VCaP (cell line): ENCODE data around the gene TMEM266.
A peak's percentile ranks its signal among the peaks of the same experiment; 100 is the strongest.

Source experiments
- H3K27ac ChIP-seq: fragments of 450-650 bp; 2 replicates; pipeline ENCODE4 v1.5.1; 2017
- TF ChIP-seq, protein P1 (sequence below): fragments of 450-650 bp; conservative IDR thresholded peaks from 2 replicates; pipeline ENCODE4 v1.5.1; 2017; ENCODE audit warnings: mild to moderate bottlenecking, moderate library complexity

TMEM266 gene

DNA sequence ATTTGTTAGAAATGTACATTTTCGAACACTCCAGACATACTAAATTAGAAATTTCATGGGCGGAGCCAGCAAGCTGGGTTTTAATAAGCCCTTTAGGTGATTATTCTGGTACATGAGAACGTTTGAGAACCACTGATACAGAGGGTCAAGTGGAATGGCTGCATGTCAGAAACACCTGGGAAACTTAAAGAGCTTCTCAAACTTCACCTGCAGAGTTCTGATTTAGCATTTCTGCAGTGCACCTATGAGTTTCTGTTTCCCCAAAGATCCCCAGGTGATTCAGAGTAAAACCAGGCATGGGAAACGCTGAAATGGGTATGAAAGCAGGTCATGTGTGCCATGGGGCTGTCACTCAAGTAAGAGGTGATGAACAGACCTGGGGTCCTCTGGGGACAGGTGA, 68.1 kb downstream of the TMEM266 start:
- no peak overlapping the region for H3K27ac ChIP-seq
- TF ChIP-seq, protein P1, sequence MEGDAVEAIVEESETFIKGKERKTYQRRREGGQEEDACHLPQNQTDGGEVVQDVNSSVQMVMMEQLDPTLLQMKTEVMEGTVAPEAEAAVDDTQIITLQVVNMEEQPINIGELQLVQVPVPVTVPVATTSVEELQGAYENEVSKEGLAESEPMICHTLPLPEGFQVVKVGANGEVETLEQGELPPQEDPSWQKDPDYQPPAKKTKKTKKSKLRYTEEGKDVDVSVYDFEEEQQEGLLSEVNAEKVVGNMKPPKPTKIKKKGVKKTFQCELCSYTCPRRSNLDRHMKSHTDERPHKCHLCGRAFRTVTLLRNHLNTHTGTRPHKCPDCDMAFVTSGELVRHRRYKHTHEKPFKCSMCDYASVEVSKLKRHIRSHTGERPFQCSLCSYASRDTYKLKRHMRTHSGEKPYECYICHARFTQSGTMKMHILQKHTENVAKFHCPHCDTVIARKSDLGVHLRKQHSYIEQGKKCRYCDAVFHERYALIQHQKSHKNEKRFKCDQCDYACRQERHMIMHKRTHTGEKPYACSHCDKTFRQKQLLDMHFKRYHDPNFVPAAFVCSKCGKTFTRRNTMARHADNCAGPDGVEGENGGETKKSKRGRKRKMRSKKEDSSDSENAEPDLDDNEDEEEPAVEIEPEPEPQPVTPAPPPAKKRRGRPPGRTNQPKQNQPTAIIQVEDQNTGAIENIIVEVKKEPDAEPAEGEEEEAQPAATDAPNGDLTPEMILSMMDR, result no peak

DNA sequence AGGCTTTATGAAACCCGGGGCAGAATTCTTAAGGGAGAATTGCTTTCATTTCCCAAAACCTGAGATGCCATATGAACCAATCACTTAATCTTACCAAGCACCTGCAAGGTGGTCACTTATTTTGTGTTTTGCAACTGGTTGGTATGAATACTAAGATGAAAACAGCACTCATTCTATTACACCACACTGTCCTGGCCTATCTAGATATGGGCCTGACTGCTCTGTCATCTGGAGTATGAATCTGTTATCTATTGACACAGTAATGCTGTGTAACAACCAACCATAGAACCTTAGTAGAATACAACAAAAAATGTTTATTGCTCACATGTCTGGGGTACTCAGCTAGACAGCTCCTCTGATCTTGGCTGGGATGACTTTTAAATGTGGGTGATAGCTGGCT, 74.8 kb downstream of the TMEM266 start:
- TF ChIP-seq, protein P1, result no peak
- no peak overlapping the region for H3K27ac ChIP-seq

DNA sequence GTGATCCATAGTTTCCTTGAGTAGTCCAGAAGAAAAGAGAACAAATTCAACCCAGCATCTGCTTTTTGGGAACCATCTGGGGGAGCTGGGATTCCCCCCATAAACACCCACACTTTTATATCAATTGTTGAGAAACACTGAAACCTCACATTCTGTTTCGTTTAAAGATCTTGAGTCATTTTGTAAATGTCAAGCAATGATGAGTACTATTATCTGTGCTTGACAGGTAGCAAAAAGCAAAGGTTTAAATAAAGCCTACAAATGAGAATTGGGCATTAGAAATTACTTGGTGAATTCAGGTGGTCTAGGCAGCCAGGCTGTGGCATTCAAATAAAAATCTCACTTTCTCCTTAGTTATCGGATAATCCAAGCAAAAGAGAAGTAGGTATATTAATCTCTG, 75.7 kb downstream of the TMEM266 start:
- TF ChIP-seq, protein P1, result no peak
- H3K27ac ChIP-seq, result no peak overlapping the region

DNA sequence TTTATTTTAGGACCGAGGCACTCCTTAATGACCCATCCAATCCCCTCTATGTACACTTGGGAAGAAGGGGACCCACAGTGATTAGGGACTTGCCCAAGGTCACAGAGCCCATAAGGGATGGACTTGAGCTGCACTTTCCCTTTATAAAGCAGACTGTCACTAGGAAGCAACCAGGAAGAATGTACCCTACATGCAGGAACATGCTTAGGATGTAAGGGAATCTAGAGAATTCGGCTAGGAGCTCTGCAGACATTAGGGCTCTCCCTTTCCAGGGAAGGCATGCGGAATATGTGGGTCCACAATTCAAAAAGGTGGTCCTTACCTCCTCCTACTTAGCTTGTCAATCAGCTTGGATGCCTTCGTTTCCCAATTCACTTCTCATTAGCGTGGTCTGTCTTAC, 78.7 kb downstream of the TMEM266 start:
- no peak overlapping the region for H3K27ac ChIP-seq
- TF ChIP-seq, protein P1, result no peak

DNA sequence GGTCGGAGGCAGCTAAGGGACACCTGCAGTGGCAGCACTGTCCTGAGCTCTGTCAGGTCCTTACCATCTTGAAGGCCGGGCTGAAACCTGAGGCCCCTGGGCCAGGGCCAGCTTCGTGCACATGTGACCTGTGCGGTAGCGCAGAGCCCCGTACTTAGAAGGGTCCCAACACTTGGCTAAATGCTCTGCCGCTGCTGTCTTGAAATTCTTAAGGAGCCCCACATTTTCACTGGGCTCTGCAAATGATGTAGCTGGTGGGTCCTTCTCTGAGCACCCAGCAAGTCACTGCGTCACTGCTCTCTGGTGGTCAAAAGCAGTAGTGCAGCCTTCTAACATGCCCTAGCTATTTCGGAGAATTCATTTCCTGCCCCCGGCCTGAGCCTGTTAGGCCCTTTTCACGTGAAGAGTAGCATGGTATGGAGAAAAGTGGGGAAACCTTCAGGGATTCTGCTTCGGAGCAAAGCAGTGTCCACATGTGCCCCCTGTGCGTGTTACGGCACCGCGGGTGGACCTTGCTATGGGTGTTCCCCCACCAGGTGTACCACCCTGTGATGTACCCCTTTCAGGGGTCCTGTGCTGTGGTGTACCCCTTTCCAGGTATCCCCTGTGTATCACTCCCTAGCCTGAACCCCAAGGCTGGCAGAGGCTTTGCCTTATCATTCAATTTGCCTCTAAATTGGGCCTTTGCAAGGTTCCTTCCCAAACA, 79.7 kb downstream of the TMEM266 start:
- H3K27ac ChIP-seq, result peak overlapping the region; percentile 48
- TF ChIP-seq, protein P1, result peak; percentile 99

DNA sequence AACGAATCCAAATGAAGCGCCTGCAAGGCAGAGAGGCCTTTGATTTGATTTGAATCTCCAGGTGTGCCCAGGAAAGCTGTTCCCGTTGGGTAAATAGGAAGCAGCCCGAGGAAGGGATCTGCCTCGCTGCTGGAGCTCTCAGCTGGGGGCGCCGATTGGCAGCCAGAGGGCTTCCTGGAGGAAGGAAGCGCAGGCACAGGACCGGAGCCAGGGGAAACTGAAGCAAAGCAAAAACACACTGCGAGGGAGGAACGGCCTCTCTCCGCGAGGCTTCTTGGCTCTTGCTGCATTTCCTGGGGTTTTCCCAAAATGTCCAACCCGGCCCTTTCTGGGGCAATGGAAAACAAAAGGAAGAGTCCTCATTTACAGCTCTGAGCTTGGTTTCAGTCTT, 80.3 kb downstream of the TMEM266 start:
- H3K27ac ChIP-seq, result peak overlapping the region; percentile 48

DNA sequence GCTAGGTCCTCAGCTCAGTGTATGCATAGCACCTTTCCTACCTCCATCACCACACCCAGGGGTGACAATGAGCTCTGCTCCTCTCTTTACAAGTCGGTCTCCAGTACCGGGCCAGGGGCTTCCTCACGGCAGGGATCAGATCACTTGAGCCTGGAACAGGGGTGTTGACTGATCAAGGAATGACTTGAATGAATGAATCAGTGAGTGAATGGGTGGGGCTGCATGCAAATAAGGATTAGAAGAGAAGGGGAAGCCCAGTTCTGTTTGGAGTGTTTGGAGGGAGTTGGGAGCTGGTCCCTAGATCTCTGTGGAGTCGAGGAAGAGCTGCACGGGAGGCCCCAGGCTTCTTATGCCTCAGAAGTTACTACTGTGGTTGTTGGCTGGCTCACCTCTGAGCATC, 87.0 kb downstream of the TMEM266 start:
- H3K27ac ChIP-seq, result no peak overlapping the region
- TF ChIP-seq, protein P1, result no peak

More for the DNA sequence above, 80.3 kb downstream of the TMEM266 start:
- TF ChIP-seq, protein P1, result no peak
